ENCODE results near the gene HGFAC. TPM values are rescaled to one million over a fixed set of nuclear protein-coding genes. Genes with fewer than 3 reads are reported as not detected.

Gene HGFAC
- total RNA-seq, 2 experiments from 2014 or later = 0.25 to 0.75 TPM

GRCh38 chr4:3445829-3446545 lies 4.2 kb downstream of the HGFAC start:
- H3K27ac ChIP-seq (ENCODE audit: low read depth in 1 of 2, low read length in 2 of 2) = no peak overlapping the region
- H3K36me3 ChIP-seq (ENCODE audit: insufficient read depth, low read length) = no peaks in the 10 kb centered on the region
- no peak overlapping the region for H3K27ac Mint-ChIP-seq
- H3K36me3 Mint-ChIP-seq (ENCODE audit: low read depth) = no peaks in the 10 kb centered on the region
- no peak overlapping the region for H3K4me3 Mint-ChIP-seq
- peaks cover 0 to 7% of the 10 kb centered on the region in 2 experiments for H3K9me3 ChIP-seq (ENCODE audit: control insufficient read depth in 1 of 2, insufficient read depth in 1 of 2, low read length in 2 of 2)
- POLR2A ChIA-PET = no interaction called here
- CTCF ChIA-PET = no interaction called here
- DNase-seq (no peak), ATAC-seq (ENCODE audit: poor library complexity) (no peak)
- no peak overlapping the region for H3K4me3 ChIP-seq (ENCODE audit: low read length)
- peaks cover 11% of the 10 kb centered on the region for H3K4me1 ChIP-seq (ENCODE audit: insufficient read depth, low read length)
- no peaks in the 10 kb centered on the region for H3K27me3 ChIP-seq (ENCODE audit: control insufficient read depth in 1 of 2, insufficient read depth in 2 of 2, low read length in 2 of 2)
- no peaks in the 10 kb centered on the region for H3K9me3 Mint-ChIP-seq
- intact Hi-C loops (cut with DNase I, micrococcal nuclease) = no loop called here
- no peaks in the 10 kb centered on the region for H3K4me1 Mint-ChIP-seq (ENCODE audit: low read depth)
- TF ChIP-seq CTCF (IDR thresholded peaks at IDR 0.05) = no peak
- no peaks in the 10 kb centered on the region for H3K27me3 Mint-ChIP-seq

GRCh38 chr4:3446631-3447320 lies 5.0 kb downstream of the HGFAC start:
- Histone ChIP-seq H3K27ac (ENCODE audit: low read depth in 1 of 2, low read length in 2 of 2) (no peak overlapping the region), H3K27me3 (ENCODE audit: control insufficient read depth in 1 of 2, insufficient read depth in 2 of 2, low read length in 2 of 2) (no peaks in the 10 kb centered on the region), H3K4me3 (ENCODE audit: low read length) (no peak overlapping the region), H3K36me3 (ENCODE audit: insufficient read depth, low read length) (no peaks in the 10 kb centered on the region), H3K9me3 (ENCODE audit: control insufficient read depth in 1 of 2, insufficient read depth in 1 of 2, low read length in 2 of 2) (peaks cover 0 to 7% of the 10 kb centered on the region in 2 experiments), H3K4me1 (ENCODE audit: insufficient read depth, low read length) (peaks cover 11% of the 10 kb centered on the region)
- intact Hi-C loops (cut with DNase I, micrococcal nuclease) = no loop called here
- TF ChIP-seq CTCF (IDR thresholded peaks at IDR 0.05) = no peak
- no peaks in the 10 kb centered on the region for H3K36me3 Mint-ChIP-seq (ENCODE audit: low read depth)
- ChIA-PET CTCF (no interaction called here), POLR2A (no interaction called here)
- no peak overlapping the region for H3K27ac Mint-ChIP-seq
- no peaks in the 10 kb centered on the region for H3K27me3 Mint-ChIP-seq
- H3K9me3 Mint-ChIP-seq = no peaks in the 10 kb centered on the region
- ATAC-seq (ENCODE audit: poor library complexity) (no peak), DNase-seq (no peak)
- no peaks in the 10 kb centered on the region for H3K4me1 Mint-ChIP-seq (ENCODE audit: low read depth)
- H3K4me3 Mint-ChIP-seq = no peak overlapping the region

- Histone ChIP-seq H3K4me1 (ENCODE audit: insufficient read depth, low read length) (peaks cover 11% of the 10 kb centered on the region), H3K9me3 (ENCODE audit: control insufficient read depth in 1 of 2, insufficient read depth in 1 of 2, low read length in 2 of 2) (peaks cover 0 to 7% of the 10 kb centered on the region in 2 experiments), H3K27me3 (ENCODE audit: control insufficient read depth in 1 of 2, insufficient read depth in 2 of 2, low read length in 2 of 2) (no peaks in the 10 kb centered on the region), H3K4me3 (ENCODE audit: low read length) (no peak overlapping the region), H3K27ac (ENCODE audit: low read depth in 1 of 2, low read length in 2 of 2) (no peak overlapping the region), H3K36me3 (ENCODE audit: insufficient read depth, low read length) (no peaks in the 10 kb centered on the region)
- Mint-ChIP-seq H3K36me3 (ENCODE audit: low read depth) (no peaks in the 10 kb centered on the region), H3K27ac (no peak overlapping the region), H3K4me3 (no peak overlapping the region), H3K4me1 (ENCODE audit: low read depth) (no peaks in the 10 kb centered on the region), H3K9me3 (no peaks in the 10 kb centered on the region), H3K27me3 (no peaks in the 10 kb centered on the region)
- ChIA-PET POLR2A (no interaction called here), CTCF (no interaction called here)
- ATAC-seq (ENCODE audit: poor library complexity) (no peak), DNase-seq (no peak)
- no peak for TF ChIP-seq CTCF (IDR thresholded peaks at IDR 0.05)
- intact Hi-C loops (cut with DNase I, micrococcal nuclease) = no loop called here
Observed at GRCh38 chr4:3447431-3448395, 5.9 kb downstream of the HGFAC start.

All from CD4-positive, alpha-beta T cell (primary cell).